Measurements from ENCODE around the gene AOAH.
"Not testable (repeated sequence)": the region's sequence is repeated elsewhere in the genome, so short reads cannot be mapped to it uniquely, and the experiment has no call there.

DNA sequence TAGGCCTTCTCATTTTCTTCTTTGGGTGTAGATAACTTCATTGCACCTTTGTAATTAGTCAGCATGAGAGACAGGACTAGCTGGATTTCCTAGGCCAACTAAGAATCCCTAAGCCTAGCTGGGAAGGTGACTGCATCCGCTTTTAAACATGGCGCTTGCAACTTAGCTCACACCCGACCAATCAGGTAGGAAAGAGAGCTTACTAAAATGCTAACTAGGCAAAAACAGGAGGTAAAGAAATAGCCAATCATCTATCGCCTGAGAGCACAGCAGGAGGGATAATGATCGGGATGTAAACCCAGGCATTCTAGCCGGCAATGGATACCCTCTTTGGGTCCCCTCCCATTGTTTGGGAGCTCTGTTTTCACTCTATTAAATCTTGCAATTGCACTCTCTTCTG lies 75.0 kb downstream of the AOAH start:
- TF ChIP-seq, protein P1, sequence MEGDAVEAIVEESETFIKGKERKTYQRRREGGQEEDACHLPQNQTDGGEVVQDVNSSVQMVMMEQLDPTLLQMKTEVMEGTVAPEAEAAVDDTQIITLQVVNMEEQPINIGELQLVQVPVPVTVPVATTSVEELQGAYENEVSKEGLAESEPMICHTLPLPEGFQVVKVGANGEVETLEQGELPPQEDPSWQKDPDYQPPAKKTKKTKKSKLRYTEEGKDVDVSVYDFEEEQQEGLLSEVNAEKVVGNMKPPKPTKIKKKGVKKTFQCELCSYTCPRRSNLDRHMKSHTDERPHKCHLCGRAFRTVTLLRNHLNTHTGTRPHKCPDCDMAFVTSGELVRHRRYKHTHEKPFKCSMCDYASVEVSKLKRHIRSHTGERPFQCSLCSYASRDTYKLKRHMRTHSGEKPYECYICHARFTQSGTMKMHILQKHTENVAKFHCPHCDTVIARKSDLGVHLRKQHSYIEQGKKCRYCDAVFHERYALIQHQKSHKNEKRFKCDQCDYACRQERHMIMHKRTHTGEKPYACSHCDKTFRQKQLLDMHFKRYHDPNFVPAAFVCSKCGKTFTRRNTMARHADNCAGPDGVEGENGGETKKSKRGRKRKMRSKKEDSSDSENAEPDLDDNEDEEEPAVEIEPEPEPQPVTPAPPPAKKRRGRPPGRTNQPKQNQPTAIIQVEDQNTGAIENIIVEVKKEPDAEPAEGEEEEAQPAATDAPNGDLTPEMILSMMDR (IDR thresholded peaks at IDR 0.05): not testable (repeated sequence)
- not testable (repeated sequence) for TF ChIP-seq POLR2A (IDR thresholded peaks at IDR 0.05)
